ENCODE data around the gene PCBP1.
"Not testable (repeated sequence)": the region's sequence is repeated elsewhere in the genome, so short reads cannot be mapped to it uniquely, and the experiment has no call there.

PCBP1 gene

GRCh38 chr2:70116936-70117552 lies 29.8 kb downstream of the PCBP1 start:
- Histone ChIP-seq H3K27ac (peak overlapping the region in 1 of 21 experiments; percentile 55), H3K4me3 (no peak overlapping the region)

GRCh38 chr2:70118798-70119454 lies 31.6 kb downstream of the PCBP1 start:
- H3K4me3 ChIP-seq, result no peak overlapping the region

DNA sequence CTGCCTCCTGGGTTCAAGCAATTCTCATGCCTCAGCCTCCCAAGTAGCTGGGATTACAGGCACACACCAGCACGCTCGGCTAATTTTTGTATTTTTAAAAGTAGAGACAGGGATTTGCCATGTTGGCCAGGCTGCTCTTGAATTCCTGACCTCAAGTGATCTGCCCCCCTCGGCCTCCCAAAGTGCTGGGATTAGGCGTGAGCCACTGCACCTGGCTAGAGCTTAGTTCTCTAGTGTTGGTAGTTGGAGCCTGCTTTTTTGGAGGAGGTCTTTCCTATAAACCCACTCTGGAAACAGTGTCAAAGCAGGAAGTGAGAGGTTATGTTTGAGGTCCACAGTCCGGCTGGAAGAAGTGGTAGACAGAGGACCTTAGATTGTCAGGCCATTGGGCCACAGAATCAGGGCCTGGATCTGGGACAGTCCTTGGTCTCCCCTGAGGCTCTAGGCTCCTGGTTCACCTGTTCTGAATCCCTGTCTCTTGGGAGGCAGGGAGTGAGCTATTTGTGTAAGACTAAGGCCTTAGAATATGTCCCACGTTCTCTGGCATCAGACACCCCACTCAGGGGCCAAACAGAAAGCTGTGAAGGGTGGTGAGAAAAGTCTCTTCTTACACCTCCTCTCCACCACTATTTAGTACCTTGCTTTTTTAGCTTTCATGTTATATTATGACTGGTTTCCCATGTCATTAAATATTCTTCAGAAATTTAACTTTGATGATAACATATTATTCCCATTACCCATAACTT lies 34.5 kb downstream of the PCBP1 start:
- Histone ChIP-seq H3K27ac (peak overlapping the region in 17 of 21 experiments; percentile 18 to 99 (median 60)), H3K4me3 (no peak overlapping the region)

More at GRCh38 chr2:70118798-70119454, 31.6 kb downstream of the PCBP1 start:
- H3K27ac ChIP-seq, result peak overlapping the region in 8 of 21 experiments; percentile 4 to 60 (median 32)

DNA sequence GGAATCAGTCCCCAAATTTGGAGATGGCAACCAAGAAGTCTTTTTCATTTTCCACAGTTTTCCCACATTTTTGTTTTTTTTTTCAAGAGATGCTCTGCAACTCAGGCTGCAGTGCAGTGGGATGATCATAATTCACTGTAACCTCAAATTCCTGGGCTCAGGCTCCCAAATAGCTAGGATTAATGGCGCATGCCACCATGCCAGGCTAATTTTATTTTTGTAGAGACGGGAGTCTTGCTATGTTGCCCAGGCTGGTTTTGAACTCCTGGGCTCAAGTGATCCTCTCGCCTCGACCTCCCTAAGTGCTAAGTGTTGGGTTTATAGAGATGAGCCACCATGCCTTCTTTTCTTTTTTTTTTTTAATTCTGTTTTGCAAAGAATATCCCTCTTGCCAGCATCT lies 35.2 kb downstream of the PCBP1 start:
- no peak overlapping the region for H3K4me3 ChIP-seq
- H3K27ac ChIP-seq, result peak overlapping the region in 14 of 21 experiments; percentile 21 to 100 (median 98)

- peak overlapping the region in 6 of 7 experiments; percentile 36 to 49 (median 46) for H3K4me3 ChIP-seq
- peak overlapping the region in 20 of 21 experiments; percentile 89 to 100 (median 99) for H3K27ac ChIP-seq
These were observed 36.0 kb downstream of the PCBP1 start for GRCh38 chr2:70123051-70123828.

DNA sequence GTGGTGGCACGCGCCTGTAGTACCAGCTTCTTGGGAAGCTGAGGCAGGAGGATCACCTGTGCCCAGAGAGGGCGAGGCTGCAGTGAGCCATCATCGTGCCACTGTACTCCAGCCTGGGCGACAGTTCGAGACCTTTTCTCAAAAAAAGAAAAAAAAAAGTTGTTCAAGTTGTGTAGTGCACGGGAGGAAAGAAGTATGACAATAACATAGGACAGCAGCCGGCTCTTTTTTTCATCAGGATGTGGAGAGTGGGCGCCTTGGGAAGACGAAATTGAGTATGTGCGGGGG lies 36.5 kb downstream of the PCBP1 start:
- peak overlapping the region; percentile 36 to 54 (median 46) for H3K4me3 ChIP-seq
- peak overlapping the region in 20 of 21 experiments; percentile 89 to 100 (median 99) for H3K27ac ChIP-seq

GRCh38 chr2:70124983-70125480 lies 37.8 kb downstream of the PCBP1 start:
- H3K4me3 ChIP-seq, result peak overlapping the region; percentile 36 to 54 (median 46)
- peak overlapping the region; percentile 69 to 100 (median 99) for H3K27ac ChIP-seq

- Histone ChIP-seq H3K27ac (peak overlapping the region; percentile 69 to 100 (median 99)), H3K4me3 (peak overlapping the region; percentile 36 to 54 (median 46))
These were observed 38.2 kb downstream of the PCBP1 start for GRCh38 chr2:70125498-70125898.

GRCh38 chr2:70126413-70126812 lies 39.1 kb downstream of the PCBP1 start:
- H3K4me3 ChIP-seq, result no peak overlapping the region
- H3K27ac ChIP-seq, result peak overlapping the region in 13 of 21 experiments; percentile 26 to 100 (median 99)

GRCh38 chr2:70128005-70128404 lies 40.7 kb downstream of the PCBP1 start:
- Histone ChIP-seq H3K4me3 (no peak overlapping the region), H3K27ac (peak overlapping the region in 3 of 21 experiments; percentile 3 to 99 (median 9))

- Histone ChIP-seq H3K4me3 (peak overlapping the region in 3 of 7 experiments; percentile 10 to 22 (median 13)), H3K27ac (peak overlapping the region in 20 of 21 experiments; percentile 74 to 99 (median 90))
These were observed 44.3 kb downstream of the PCBP1 start for GRCh38 chr2:70131344-70132143.

GRCh38 chr2:70132244-70133126 lies 45.2 kb downstream of the PCBP1 start:
- H3K4me3 ChIP-seq, result peak overlapping the region in 4 of 7 experiments; percentile 10 to 22 (median 13)
- H3K27ac ChIP-seq, result peak overlapping the region; percentile 23 to 99 (median 90)

- Histone ChIP-seq H3K4me3 (peak overlapping the region in 1 of 7 experiments; percentile 13), H3K27ac (peak overlapping the region in 20 of 21 experiments; percentile 74 to 99 (median 90))
These were observed 45.8 kb downstream of the PCBP1 start for GRCh38 chr2:70133127-70133452.

DNA sequence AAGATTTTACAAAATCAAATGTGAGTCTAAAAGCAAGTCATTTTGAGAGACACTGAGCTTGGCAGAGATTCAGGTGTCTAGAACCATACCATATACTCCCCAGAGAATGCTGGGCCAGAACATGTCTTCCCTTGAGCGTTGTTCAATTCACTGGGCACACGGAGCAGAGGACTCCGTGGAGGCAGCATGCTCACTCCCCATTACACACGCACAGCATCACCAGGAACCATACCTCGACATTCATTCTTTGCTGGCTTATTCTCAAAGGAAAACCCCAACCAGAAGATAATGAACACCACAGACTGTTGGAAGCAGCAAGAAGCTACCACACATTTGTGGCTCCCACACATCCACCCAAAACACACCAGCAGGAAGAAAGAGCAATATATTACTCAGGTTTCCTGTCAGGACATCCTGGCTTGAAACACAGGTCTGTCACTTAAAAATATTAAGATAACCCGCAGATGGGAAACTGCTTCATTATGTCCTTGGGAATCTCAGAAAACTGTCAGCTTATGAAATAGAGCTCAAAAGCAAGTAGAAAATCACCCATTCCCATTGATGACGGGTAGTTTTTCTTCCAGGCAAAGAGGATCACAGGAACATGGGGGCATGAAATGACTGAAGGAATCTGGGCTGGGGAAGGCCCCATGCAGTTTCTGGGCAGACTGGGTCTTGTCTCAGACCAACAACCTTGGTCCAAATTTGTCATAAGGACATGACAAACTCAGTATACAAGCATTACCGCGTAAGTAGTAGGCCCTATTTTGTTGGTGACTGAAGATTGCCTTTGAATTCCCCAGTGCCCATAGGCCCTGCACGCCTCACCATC lies 46.4 kb downstream of the PCBP1 start:
- Histone ChIP-seq H3K27ac (peak overlapping the region in 20 of 21 experiments; percentile 33 to 99 (median 90)), H3K4me3 (no peak overlapping the region)

GRCh38 chr2:70134323-70134983 lies 47.2 kb downstream of the PCBP1 start:
- peak overlapping the region in 19 of 21 experiments; percentile 33 to 99 (median 90) for H3K27ac ChIP-seq
- H3K4me3 ChIP-seq, result not testable (repeated sequence)

Measured in skin epidermis (tissue), 12 donors.